KMS-11 (cell line): ENCODE data around the gene PYGO2.

Experiments
- H2AFZ ChIP-seq: fragments of 200-600 bp; sonication (generic); 2 replicates; pipeline ENCODE4 v1.6.1; 2016; ENCODE audit warnings: antibody characterized with exemption, mixed run types, low read depth
- H3K27ac ChIP-seq: fragments of 200-600 bp; sonication (generic); 2 replicates; pipeline ENCODE4 v1.6.1; 2016; ENCODE audit warnings: mild to moderate bottlenecking, mixed run types
- H3K27me3 ChIP-seq: fragments of 200-600 bp; sonication (generic); 2 replicates; pipeline ENCODE4 v1.6.1; 2017; ENCODE audit warnings: mild to moderate bottlenecking, low read depth, mixed run types, moderate library complexity; ENCODE audit not compliant: insufficient read depth
- H3K36me3 ChIP-seq: fragments of 200-600 bp; sonication (generic); 2 replicates; pipeline ENCODE4 v1.6.1; 2017; ENCODE audit warnings: mild to moderate bottlenecking, mixed run types; ENCODE audit not compliant: insufficient read depth
- H3K4me1 ChIP-seq: fragments of 200-600 bp; sonication (generic); 2 replicates; pipeline ENCODE4 v1.6.1; 2016; ENCODE audit warnings: mild to moderate bottlenecking, low read depth, mixed run types; ENCODE audit not compliant: poor library complexity, severe bottlenecking
- H3K4me2 ChIP-seq: fragments of 200-600 bp; sonication (generic); 2 replicates; pipeline ENCODE4 v1.7.0; 2016; ENCODE audit warnings: mild to moderate bottlenecking, mixed run types
- H3K4me3 ChIP-seq: fragments of 200-600 bp; sonication (generic); IDR thresholded peaks from 2 replicates; pipeline ENCODE4 v1.6.1; 2017; ENCODE audit warnings: low read depth, low read length, mixed read lengths; ENCODE audit not compliant: insufficient read depth
- H3K79me2 ChIP-seq: fragments of 200-600 bp; sonication (generic); 2 replicates; pipeline ENCODE4 v1.6.1; 2016; ENCODE audit warnings: low read depth, mixed run types; ENCODE audit not compliant: insufficient read depth
- H3K9ac ChIP-seq: fragments of 200-600 bp; sonication (generic); 2 replicates; pipeline ENCODE4 v1.6.1; 2016; ENCODE audit warnings: mild to moderate bottlenecking, mixed run types
- H4K20me1 ChIP-seq: fragments of 200-600 bp; sonication (generic); 2 replicates; pipeline ENCODE4 v1.6.1; 2016; ENCODE audit warnings: mild to moderate bottlenecking, mixed run types; ENCODE audit not compliant: insufficient read depth
- TF ChIP-seq, protein P1 (sequence below): fragments of 200-600 bp; sonication (generic); conservative IDR thresholded peaks from 2 replicates; pipeline ENCODE4 v1.6.1; 2017; ENCODE audit warnings: low read depth, mild to moderate bottlenecking, antibody characterized with exemption, low read length, moderate library complexity, mixed read lengths

The PYGO2 gene

DNA sequence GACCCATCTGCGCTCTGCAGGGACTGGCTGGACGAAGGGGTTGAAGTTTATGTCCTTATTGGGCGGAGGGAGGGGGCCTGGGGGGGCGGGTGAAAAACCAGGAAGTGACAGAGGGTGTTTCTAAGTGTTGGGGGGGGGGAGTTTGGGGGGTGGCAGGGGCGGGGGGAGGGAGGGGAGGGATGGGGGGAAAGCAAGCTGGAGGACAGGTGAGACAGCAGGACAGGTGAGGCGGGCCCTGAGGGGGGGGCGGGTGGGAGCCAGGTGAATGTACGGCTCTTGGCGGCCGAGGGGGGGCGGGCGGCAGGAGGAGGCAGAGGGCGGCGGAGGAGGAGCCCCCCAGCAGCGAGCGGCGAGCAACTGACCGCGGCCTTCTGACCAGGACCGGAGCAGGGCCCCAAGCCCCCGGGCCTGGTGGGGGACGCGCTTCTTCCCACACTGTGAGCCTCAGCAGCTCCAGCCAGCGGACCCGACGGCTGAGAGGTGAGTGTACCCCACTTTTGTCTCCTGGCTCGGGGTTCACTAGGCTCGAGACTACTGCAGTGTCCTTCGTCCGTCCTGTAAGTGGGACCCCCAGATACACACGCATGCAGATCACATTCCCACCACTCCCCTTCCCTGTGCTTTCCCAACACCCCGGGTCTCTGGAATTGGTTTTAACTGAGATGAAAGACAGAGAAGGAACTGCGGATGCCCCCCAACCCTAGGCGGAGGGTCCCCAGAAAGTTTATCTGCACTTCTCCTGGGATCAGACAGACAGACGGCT is 41.1 kb upstream of the PYGO2 start, which contains the start of gene ZBTB7B:
Gene ZBTB7B (plus strand): TSS at position 339 of the 763 bp plus-strand sequence. CDS start 11,859 bp downstream, outside the sequence.
- H3K79me2 ChIP-seq = peaks cover 50% of the 10 kb centered on the region
- no peaks in the 10 kb centered on the region for H3K27me3 ChIP-seq
- no peaks in the 10 kb centered on the region for H4K20me1 ChIP-seq
- no peaks in the 10 kb centered on the region for H3K36me3 ChIP-seq
- peaks cover 54% of the 10 kb centered on the region for H3K4me1 ChIP-seq
- peak within 1 kb of the TSS; percentile 68 for H2AFZ ChIP-seq
- peak within 1 kb of the TSS; percentile 100 for H3K4me3 ChIP-seq
- H3K9ac ChIP-seq = peak within 1 kb of the TSS; percentile 85
- peak within 1 kb of the TSS; percentile 91 for H3K27ac ChIP-seq
- peak within 1 kb of the TSS; percentile 89 for H3K4me2 ChIP-seq
- TF ChIP-seq, protein P1, sequence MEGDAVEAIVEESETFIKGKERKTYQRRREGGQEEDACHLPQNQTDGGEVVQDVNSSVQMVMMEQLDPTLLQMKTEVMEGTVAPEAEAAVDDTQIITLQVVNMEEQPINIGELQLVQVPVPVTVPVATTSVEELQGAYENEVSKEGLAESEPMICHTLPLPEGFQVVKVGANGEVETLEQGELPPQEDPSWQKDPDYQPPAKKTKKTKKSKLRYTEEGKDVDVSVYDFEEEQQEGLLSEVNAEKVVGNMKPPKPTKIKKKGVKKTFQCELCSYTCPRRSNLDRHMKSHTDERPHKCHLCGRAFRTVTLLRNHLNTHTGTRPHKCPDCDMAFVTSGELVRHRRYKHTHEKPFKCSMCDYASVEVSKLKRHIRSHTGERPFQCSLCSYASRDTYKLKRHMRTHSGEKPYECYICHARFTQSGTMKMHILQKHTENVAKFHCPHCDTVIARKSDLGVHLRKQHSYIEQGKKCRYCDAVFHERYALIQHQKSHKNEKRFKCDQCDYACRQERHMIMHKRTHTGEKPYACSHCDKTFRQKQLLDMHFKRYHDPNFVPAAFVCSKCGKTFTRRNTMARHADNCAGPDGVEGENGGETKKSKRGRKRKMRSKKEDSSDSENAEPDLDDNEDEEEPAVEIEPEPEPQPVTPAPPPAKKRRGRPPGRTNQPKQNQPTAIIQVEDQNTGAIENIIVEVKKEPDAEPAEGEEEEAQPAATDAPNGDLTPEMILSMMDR = no peak

DNA sequence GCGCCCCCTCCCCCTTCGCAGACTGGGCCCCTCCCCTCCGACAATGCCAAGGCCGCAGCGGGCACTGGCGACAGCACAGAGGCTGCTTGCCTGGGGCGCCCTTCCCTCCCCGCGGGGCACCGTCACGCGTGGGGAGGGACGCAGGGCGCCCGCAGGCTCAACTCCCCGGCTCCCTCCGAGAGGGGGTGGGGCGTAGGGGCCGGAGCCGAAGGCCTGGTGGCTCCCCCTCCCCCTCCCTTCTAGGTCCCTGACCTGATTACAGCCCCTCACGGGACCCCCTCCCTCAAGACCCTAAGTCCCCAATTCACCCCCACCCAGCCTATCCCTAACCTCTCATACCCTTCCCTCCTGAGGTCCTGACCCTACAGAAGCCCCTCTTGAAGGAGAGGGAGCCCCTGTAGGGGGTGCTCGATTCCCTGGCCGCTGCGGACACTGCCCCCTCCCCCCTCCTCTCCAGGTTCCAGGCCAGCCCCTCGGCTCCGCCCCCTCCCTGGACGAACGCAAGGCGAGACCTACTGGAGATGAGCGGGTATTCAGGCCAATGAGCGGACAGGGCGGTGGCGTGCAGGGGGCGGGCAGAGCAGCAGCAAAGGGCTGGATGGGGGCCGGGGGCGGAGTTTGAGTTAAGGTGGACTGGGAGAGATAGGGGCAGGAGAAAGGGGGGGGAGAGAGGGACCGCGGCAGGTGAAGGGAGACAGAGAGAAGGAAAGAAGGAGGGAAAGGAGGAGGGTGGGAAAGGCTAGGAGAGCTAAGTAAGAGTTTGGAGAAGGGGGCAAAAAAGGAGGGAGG is 40.3 kb upstream of the PYGO2 start:
- Histone ChIP-seq H3K79me2 (peaks cover 42% of the 10 kb centered on the region), H2AFZ (peak overlapping the region; percentile 62; the same call in 1 of the 2 replicates), H3K9ac (peak overlapping the region; percentile 84), H3K4me1 (peaks cover 56% of the 10 kb centered on the region), H4K20me1 (no peaks in the 10 kb centered on the region), H3K4me3 (peak overlapping the region; percentile 99), H3K27me3 (no peaks in the 10 kb centered on the region), H3K36me3 (no peaks in the 10 kb centered on the region), H3K4me2 (peak overlapping the region; percentile 41), H3K27ac (peak overlapping the region; percentile 91)
- TF ChIP-seq, protein P1 = peak; percentile 61

DNA sequence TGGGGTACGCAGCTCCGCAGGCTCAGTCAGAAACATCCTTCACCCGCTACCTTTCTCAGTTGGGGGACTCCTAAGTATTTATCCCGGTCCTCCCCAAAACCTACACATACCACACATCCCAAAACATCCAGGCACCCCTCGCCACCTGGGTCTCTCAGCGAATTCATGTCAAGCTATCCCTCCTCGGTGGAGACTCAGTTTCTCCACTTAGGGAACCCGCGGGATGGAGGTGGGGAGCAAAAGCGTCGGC is 39.8 kb upstream of the PYGO2 start:
- Histone ChIP-seq H3K9ac (peak overlapping the region; percentile 84), H3K36me3 (no peaks in the 10 kb centered on the region), H3K79me2 (peaks cover 37% of the 10 kb centered on the region), H3K4me2 (peak overlapping the region; percentile 41), H3K4me3 (peak overlapping the region; percentile 99), H2AFZ (peak overlapping the region; percentile 62), H3K27me3 (no peaks in the 10 kb centered on the region), H3K4me1 (peaks cover 51% of the 10 kb centered on the region), H4K20me1 (no peaks in the 10 kb centered on the region), H3K27ac (peak overlapping the region; percentile 91)
- TF ChIP-seq, protein P1 = no peak

DNA sequence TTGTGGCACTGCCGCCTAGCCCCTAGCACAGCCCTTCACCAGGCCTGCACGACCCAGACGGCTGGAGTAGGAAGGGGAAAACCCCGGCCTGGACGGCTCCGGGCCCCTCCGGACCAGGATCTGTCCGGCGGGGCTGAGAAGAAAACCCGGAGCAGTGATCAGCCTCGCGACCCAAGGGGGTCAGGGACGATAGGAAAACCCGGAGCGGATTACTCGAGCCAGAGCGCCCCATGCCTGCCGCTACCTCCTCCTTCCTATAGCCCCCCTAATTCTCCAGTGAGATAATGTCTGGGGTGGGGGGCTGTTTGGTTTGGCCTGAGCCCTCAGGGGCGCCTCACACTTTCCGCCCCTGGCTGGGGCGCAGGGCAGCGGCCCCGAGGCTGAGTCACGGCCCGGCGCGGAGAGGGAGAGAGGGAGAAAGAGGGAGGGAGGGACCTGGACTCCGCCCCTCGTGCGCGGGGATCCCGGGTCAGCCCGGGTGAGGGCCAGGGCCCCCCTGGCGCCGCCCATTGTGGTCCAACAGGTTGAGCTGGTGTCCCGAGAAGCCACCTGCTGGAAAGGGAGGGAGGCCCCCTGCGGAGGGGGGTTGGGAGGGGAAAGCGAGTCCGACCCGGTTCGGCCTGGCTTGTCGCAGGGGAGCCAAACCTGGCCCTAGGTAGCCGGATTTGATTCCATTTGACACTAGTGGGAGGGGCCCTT is 39.3 kb upstream of the PYGO2 start:
- Histone ChIP-seq H3K4me1 (peaks cover 51% of the 10 kb centered on the region), H3K4me2 (peak overlapping the region; percentile 41), H3K27ac (peak overlapping the region; percentile 91), H3K36me3 (no peaks in the 10 kb centered on the region), H3K27me3 (no peaks in the 10 kb centered on the region), H4K20me1 (no peaks in the 10 kb centered on the region), H3K79me2 (peaks cover 33% of the 10 kb centered on the region), H2AFZ (peak overlapping the region; percentile 62), H3K4me3 (peak overlapping the region; percentile 99), H3K9ac (peak overlapping the region; percentile 84)
- TF ChIP-seq, protein P1 = no peak
